Sigmoid colon (tissue), 7 donors: ENCODE results near the gene UBFD1. TPM values are rescaled to one million over a fixed set of nuclear protein-coding genes. Genes with fewer than 3 reads are reported as not detected.

Experiments used
- DNase-seq: peaks from one replicate; pipeline ENCODE4 v3.0.0-alpha.2; 2019
- H3K27ac ChIP-seq, 4 donors: fragments of 200-600 bp; sonication (generic); one replicate each; pipeline ENCODE4 v1.5.1; 2016 to 2019; ENCODE audit warnings: mild to moderate bottlenecking in 1 of 4
- H3K27me3 ChIP-seq, 3 donors: fragments of 200-600 bp; sonication (generic); one replicate each; pipeline ENCODE4 v1.5.1; 2019; ENCODE audit warnings: mild to moderate bottlenecking in 1 of 3
- H3K36me3 ChIP-seq, 4 donors: fragments of 200-600 bp; sonication (generic); one replicate each; pipeline ENCODE4 v1.5.1; 2016 to 2019
- H3K4me1 ChIP-seq, 4 donors: fragments of 200-600 bp; sonication (generic); one replicate each; pipeline ENCODE4 v1.5.1; 2017 to 2019
- H3K4me3 ChIP-seq, 4 donors: fragments of 200-600 bp; sonication (generic); one replicate each; pipeline ENCODE4 v1.5.1; 2017 to 2019; ENCODE audit warnings: mild to moderate bottlenecking in 2 of 4, moderate library complexity in 1 of 4
- H3K9me3 ChIP-seq, 4 donors: fragments of 200-600 bp in 3 of 4; sonication (generic) in 3 of 4; one replicate each; pipeline versions ENCODE4 v1.5.1 to v1.6.1; 2013 to 2019
- CTCF ChIP-seq, 4 experiments: fragments of 450-650 bp in 3 of 4; fragments of 200-600 bp in 1 of 4; IDR thresholded peaks; one replicate each; pipeline ENCODE4 v1.5.1; 2016 to 2019; ENCODE audit warnings: antibody characterized with exemption in 4 of 4, mild to moderate bottlenecking in 3 of 4, moderate library complexity in 2 of 4
- EP300 ChIP-seq, 4 donors: sonication (generic); formaldehyde crosslinking; IDR thresholded peaks; one replicate each; pipeline ENCODE4 v1.6.1; 2017; ENCODE audit warnings: antibody characterized with exemption in 4 of 4
- POLR2A ChIP-seq, 2 donors: fragments of 450-650 bp; IDR thresholded peaks; one replicate each; pipeline ENCODE4 v1.6.1; 2016; ENCODE audit warnings: antibody characterized with exemption in 2 of 2, mild to moderate bottlenecking in 2 of 2, moderate library complexity in 2 of 2
- POLR2AphosphoS5 ChIP-seq, 4 donors: sonication (generic); formaldehyde crosslinking; IDR thresholded peaks; one replicate each; pipeline ENCODE4 v1.6.1; 2017; ENCODE audit warnings: antibody characterized with exemption in 4 of 4
- WGBS, 2 donors: extraction: QIAGEN DNeasy Blood & Tissue Kit; methylation state at CpG; one replicate each; pipeline ENCODE4 v1.1.7; 2013; 5-methylcytosine and 5-hydroxymethylcytosine counted together
- intact Hi-C: fragments of 100-400 bp; cut with DNase I; formaldehyde crosslinking; loops from one replicate; pipeline ENCODE4 v1.15.1; 2023
- polyA plus RNA-seq, 3 donors: library from polyadenylated mRNA; stranded (reverse); fragments of 200-250 nt; gene quantifications; one replicate each; pipeline ENCODE4 v1.2.3, GENCODE V29; 2013
- total RNA-seq, 4 donors: library from RNA; depleted of rRNA; stranded (reverse); fragments of >200 nt; gene quantifications; one replicate each; pipeline ENCODE4 v1.1.0, GENCODE V29; 2016
- donor health status: healthy with polysubstance abuse.
- donor health status: Bipolar disorder and iron deficiency.
- donor health status: healthy.

UBFD1 gene
- total and polyA plus RNA-seq, 7 donors, result 8.1 to 101 (median 45.1) TPM

DNA sequence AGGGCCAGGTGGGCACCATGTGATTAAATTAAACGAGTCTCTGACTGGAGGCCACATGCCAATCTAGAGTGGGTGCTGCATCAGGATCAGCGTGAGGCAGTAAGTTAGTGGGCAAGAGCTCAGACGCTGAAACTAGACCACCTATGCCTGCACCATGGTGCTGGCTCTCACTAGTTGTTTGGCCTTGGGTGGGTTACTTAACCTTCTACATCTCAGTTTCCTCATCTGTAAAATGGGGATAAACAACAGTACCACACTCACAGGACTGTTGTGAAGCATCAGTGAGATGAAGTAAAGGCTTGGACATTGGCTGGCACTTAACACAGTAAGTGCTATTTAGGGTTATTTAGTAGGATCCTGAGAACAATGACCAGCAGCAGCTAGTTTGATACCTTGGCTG lies 32.7 kb downstream of the UBFD1 start:
- DNase-seq, result no peak
- no peak for TF ChIP-seq POLR2AphosphoS5 (IDR thresholded peaks at IDR 0.05)
- TF ChIP-seq EP300 (IDR thresholded peaks at IDR 0.05), result no peak
- no peak for TF ChIP-seq CTCF (IDR thresholded peaks at IDR 0.05)
- no peak for TF ChIP-seq POLR2A (IDR thresholded peaks at IDR 0.05)
- no peaks in the 10 kb centered on the region for H3K27me3 ChIP-seq
- no peak overlapping the region for H3K4me3 ChIP-seq
- peaks cover 6 to 85% (median 31%) of the 10 kb centered on the region in 4 donors for H3K36me3 ChIP-seq
- H3K27ac ChIP-seq, result no peak overlapping the region
- WGBS, 2 donors, result 95 to 96% methylated on average over 3 of the region's 3 CpGs
- H3K9me3 ChIP-seq, result no peaks in the 10 kb centered on the region
- peaks cover 0 to 31% (median 17%) of the 10 kb centered on the region in 4 donors for H3K4me1 ChIP-seq
- intact Hi-C loops, result no loop called here

DNA sequence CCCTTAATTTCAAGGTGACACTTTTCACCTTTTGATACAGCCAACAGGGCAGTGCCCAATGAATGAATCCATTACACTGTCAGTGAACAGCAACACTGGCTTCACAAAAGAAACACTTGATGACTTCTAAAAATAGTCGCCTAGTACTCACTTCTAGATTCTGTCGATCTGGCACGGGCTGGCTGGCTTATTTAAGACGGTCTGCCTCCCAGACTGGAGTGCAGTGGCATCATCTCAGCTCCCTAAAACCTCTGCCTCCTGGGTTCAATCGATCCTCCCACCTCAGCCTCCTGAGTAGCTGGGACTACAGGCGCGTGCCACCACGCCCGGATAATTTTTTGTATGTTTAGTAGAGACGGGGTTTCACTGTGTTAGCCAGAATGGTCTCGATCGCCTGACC lies 36.7 kb downstream of the UBFD1 start:
- H3K36me3 ChIP-seq, result peaks cover 6 to 45% (median 11%) of the 10 kb centered on the region in 4 donors
- TF ChIP-seq EP300 (IDR thresholded peaks at IDR 0.05), result no peak
- no peak for TF ChIP-seq POLR2A (IDR thresholded peaks at IDR 0.05)
- H3K4me3 ChIP-seq, result no peak overlapping the region
- intact Hi-C loops, result no loop called here
- 96 to 97% methylated on average over 12 of the region's 12 CpGs for WGBS, 2 donors
- DNase-seq, result no peak
- H3K4me1 ChIP-seq, result peaks cover 0 to 31% (median 16%) of the 10 kb centered on the region in 4 donors
- no peak overlapping the region for H3K27ac ChIP-seq
- H3K27me3 ChIP-seq, result no peaks in the 10 kb centered on the region
- H3K9me3 ChIP-seq, result no peaks in the 10 kb centered on the region

DNA sequence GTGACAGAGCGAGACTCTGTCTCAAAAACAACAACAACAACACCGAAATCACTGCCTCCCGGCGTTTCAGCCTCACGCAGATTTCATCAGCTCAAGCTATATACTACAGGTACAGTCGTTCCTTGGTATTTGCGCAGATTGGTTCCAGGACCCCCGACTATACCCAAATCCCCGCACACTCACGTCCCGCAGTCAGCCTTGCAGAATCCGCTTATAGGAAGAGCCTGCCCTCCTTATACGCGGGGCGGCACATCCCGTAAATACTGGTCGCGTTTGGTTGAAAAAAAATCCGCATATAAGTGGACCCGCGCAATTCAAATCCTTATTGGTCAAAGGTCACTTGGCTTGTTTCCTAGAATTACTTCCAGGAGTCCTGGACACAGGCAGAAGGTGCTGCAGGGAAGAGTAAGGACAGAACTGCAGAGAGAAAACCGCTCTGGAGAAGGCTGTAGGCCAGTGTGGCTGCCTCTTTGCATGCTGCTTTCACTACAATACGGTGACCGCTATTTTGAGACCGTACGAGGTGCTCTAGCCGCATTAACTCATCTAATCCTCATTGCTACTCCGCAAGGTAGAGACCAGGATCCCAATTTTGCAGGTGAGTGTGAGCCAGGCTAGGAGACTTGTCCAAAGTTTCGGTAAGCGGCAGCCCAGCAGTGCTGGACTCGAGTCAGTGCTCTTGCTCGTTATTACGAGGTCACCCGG lies 37.9 kb downstream of the UBFD1 start:
- no peaks in the 10 kb centered on the region for H3K9me3 ChIP-seq
- no peaks in the 10 kb centered on the region for H3K27me3 ChIP-seq
- H3K36me3 ChIP-seq, result peaks cover 0 to 34% (median 8%) of the 10 kb centered on the region in 4 donors
- H3K4me3 ChIP-seq, result peak overlapping the region; percentile 65 to 96 (median 90)
- 11 to 18% methylated on average over 34 of the region's 34 CpGs for WGBS, 2 donors
- H3K4me1 ChIP-seq, result peaks cover 0 to 31% (median 16%) of the 10 kb centered on the region in 4 donors
- no peak for TF ChIP-seq POLR2A (IDR thresholded peaks at IDR 0.05)
- DNase-seq, result no peak
- intact Hi-C loops, result no loop called here
- H3K27ac ChIP-seq, result peak overlapping the region; percentile 82 to 87 (median 85)

DNA sequence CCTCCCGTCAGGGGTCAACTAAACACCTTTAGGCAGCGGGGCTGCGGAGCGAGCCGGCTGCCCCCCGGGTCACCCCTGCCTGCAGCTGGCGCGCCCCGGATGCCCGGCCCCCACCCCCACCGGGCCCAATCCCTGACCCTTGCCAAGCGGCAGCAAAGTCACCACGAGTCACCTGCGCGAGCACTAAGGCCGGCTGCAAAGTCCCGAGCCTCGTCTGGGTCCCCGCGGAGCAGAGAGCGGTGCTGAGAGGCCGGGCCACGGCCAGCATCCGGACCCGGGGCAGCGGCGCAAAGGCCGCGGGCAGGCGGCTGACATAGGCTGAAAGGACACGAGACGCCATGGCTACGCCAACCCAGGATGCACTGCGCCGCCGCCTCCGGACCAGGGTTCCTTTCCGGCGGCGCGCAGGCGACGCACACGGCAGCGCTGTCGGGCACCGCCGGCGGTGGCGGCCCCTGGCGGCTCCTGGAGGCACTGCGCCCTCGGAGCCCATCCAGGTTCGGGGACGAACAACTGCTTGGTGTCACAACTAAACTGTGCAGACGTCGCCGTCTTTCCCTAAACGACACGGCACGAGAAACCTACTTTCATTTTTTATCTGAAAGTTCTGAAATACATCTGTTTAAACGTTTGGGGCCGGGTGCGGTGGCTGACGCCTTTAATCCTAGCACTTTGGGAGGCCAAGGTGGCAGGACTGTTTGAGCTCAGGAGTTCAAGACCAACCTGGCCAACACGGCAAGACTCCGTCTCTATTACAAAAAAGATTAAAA lies 38.6 kb downstream of the UBFD1 start, which contains the start of gene NDUFAB1:
NDUFAB1 (minus strand) TSS at position 366 of the 770 bp plus-strand sequence; CDS start at position 340, 26 bp downstream.
- DNase-seq, result peak; percentile 92
- peak within 1 kb of the TSS; percentile 65 to 96 (median 90) for H3K4me3 ChIP-seq
- peaks cover 0 to 30% (median 4%) of the 10 kb centered on the region in 4 donors for H3K36me3 ChIP-seq
- TF ChIP-seq POLR2AphosphoS5 (IDR thresholded peaks at IDR 0.05) (peak in 3 of 4 donors; percentile 38 to 75 (median 62)), EP300 (IDR thresholded peaks at IDR 0.05) (no peak), CTCF (IDR thresholded peaks at IDR 0.05) (peak; percentile 85 to 99 (median 92)), POLR2A (IDR thresholded peaks at IDR 0.05) (no peak)
- intact Hi-C loops, result loop anchor here (1.0 to 2.0 kb wide), 2 partner anchors 39 to 45 kb away; partner anchors contain the start of genes DCTN5, EARS2, PALB2 and UBFD1
- H3K4me1 ChIP-seq, result peaks cover 0 to 31% (median 16%) of the 10 kb centered on the region in 4 donors
- no peaks in the 10 kb centered on the region for H3K9me3 ChIP-seq
- no peaks in the 10 kb centered on the region for H3K27me3 ChIP-seq
- H3K27ac ChIP-seq, result peak within 1 kb of the TSS; percentile 82 to 87 (median 85)
- 1 to 2% methylated on average over 67 of the region's 67 CpGs for WGBS, 2 donors

DNA sequence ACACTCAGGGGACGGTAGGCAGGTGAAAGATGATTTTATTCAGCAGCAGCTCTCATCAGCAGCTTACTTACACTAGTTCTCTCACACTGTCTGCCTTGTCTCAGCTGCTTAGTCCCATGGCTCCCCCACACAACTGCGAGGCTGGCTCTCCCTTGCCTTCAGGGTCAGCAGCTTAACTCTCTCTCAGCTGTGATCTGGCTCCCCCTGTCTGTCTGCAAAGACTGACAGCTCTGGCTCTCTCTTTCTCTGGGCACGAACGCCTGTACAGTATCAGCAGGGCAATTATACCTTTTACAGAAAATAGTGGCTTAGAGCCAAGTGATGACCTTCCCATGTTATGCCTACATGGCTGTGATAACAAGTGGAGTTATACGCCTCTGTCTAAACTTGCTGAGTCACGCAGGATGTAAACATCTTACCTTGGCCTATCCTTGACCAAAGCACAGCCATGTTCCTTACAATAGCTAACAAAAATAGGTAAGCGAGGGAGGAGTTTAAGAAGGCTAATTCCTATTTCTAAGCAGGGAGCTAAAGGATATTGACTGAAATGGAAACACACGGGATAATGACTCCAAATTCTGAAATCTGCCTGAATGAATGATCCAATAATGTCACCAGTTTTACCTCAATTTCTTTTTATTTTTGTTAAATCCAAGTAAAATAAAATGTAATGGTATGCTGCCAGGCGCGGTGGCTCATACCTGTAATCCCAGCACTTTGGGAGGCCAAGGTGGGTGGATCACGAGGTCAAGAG lies 39.7 kb downstream of the UBFD1 start:
- H3K4me1 ChIP-seq, result peaks cover 0 to 31% (median 16%) of the 10 kb centered on the region in 4 donors
- peak; percentile 29 for DNase-seq
- peaks cover 0 to 30% (median 0%) of the 10 kb centered on the region in 4 donors for H3K36me3 ChIP-seq
- no peaks in the 10 kb centered on the region for H3K27me3 ChIP-seq
- 86 to 88% methylated on average over 11 of the region's 11 CpGs for WGBS, 2 donors
- TF ChIP-seq EP300 (IDR thresholded peaks at IDR 0.05) (no peak), POLR2AphosphoS5 (IDR thresholded peaks at IDR 0.05) (no peak), CTCF (IDR thresholded peaks at IDR 0.05) (no peak), POLR2A (IDR thresholded peaks at IDR 0.05) (no peak)
- intact Hi-C loops, result loop anchor here (2.0 kb wide), 1 partner anchor 44 kb away; the partner anchor contains the start of genes DCTN5 and PALB2
- H3K9me3 ChIP-seq, result no peaks in the 10 kb centered on the region
- no peak overlapping the region for H3K4me3 ChIP-seq
- H3K27ac ChIP-seq, result no peak overlapping the region
